CD4-positive, alpha-beta T cell (primary cell): ENCODE data around the gene CEBPE. TPM values are rescaled to one million over a fixed set of nuclear protein-coding genes. Genes with fewer than 3 reads are reported as not detected.

Source experiments
- ATAC-seq: fragments of 200-7000 bp; cut with Tn5 transposase; one replicate; pipeline ENCODE4 v1.10.0; 2022; ENCODE audit warnings: mild to moderate bottlenecking; ENCODE audit not compliant: poor library complexity
- CTCF ChIA-PET: fragments of 350-600 bp; sonication (Branson Sonifier 250); formaldehyde crosslinking; loops from one replicate; lab custom pipeline; 2021; ENCODE audit warnings: antibody characterized with exemption, inconsistent platforms; lab: Charles Lee
- POLR2A ChIA-PET: fragments of 350-600 bp; sonication (Branson Sonifier 250); formaldehyde crosslinking; loops from one replicate; lab custom pipeline; 2021; ENCODE audit warnings: antibody characterized with exemption, inconsistent platforms; lab: Charles Lee
- DNase-seq, 14 experiments: peaks; one replicate each; pipeline ENCODE4 v3.0.0-alpha.2; 2013 to 2020; ENCODE audit warnings: mixed read lengths in 2 of 14
- H3K27ac ChIP-seq, 2 donors: one replicate each; pipeline versions ENCODE4 v1.5.1 to v1.7.0; 2013; ENCODE audit warnings: low read length in 2 of 2, low read depth in 1 of 2, mild to moderate bottlenecking in 1 of 2
- H3K27me3 ChIP-seq, 2 experiments: 1 replicate in 1 of 2; 2 replicates in 1 of 2; pipeline versions ENCODE4 v1.6.1 to v1.7.0; 2013; ENCODE audit warnings: low read length in 2 of 2, control low read depth in 1 of 2, mild to moderate bottlenecking in 1 of 2, moderate library complexity in 1 of 2; ENCODE audit not compliant: insufficient read depth in 2 of 2, control insufficient read depth in 1 of 2
- H3K36me3 ChIP-seq: one replicate; pipeline ENCODE4 v1.6.1; 2013; ENCODE audit warnings: low read length, control low read depth; ENCODE audit not compliant: insufficient read depth
- H3K4me1 ChIP-seq: one replicate; pipeline ENCODE4 v1.6.1; 2013; ENCODE audit warnings: low read length, control low read depth; ENCODE audit not compliant: insufficient read depth
- H3K4me3 ChIP-seq: one replicate; pipeline ENCODE4 v1.5.1; 2013; ENCODE audit warnings: mild to moderate bottlenecking, low read length, moderate library complexity
- H3K9me3 ChIP-seq, 2 experiments: 1 replicate in 1 of 2; 2 replicates in 1 of 2; pipeline versions ENCODE4 v1.6.1 to v1.7.0; 2013; ENCODE audit warnings: low read length in 2 of 2, mild to moderate bottlenecking in 2 of 2, control low read depth in 1 of 2, moderate library complexity in 1 of 2; ENCODE audit not compliant: control insufficient read depth in 1 of 2, insufficient read depth in 1 of 2
- H3K27ac Mint-ChIP-seq: one replicate; pipeline ENCODE4 v1.8.0; 2020; ENCODE audit warnings: mixed read lengths
- H3K27me3 Mint-ChIP-seq: one replicate; pipeline ENCODE4 v1.8.0; 2021; ENCODE audit warnings: mixed read lengths
- H3K36me3 Mint-ChIP-seq: one replicate; pipeline ENCODE4 v1.8.0; 2021; ENCODE audit warnings: low read depth, mixed read lengths
- H3K4me1 Mint-ChIP-seq: one replicate; pipeline ENCODE4 v1.8.0; 2021; ENCODE audit warnings: low read depth, mixed read lengths
- H3K4me3 Mint-ChIP-seq: one replicate; pipeline ENCODE4 v1.8.0; 2020; ENCODE audit warnings: mild to moderate bottlenecking, mixed read lengths
- H3K9me3 Mint-ChIP-seq: one replicate; pipeline ENCODE4 v1.8.0; 2020; ENCODE audit warnings: mixed read lengths
- CTCF ChIP-seq: fragments of 200-600 bp; IDR thresholded peaks from one replicate; pipeline ENCODE4 v1.8.0; 2022; ENCODE audit warnings: antibody characterized with exemption, mild to moderate bottlenecking
- intact Hi-C, 2 experiments: fragments of 100-400 bp; cut with DNase I in 1 of 2; cut with micrococcal nuclease in 1 of 2; formaldehyde crosslinking; loops; one replicate each; pipeline versions ENCODE4 v1.15.1 to v1.9.0; 2023 to 2025; cut with DNase I, micrococcal nuclease
- total RNA-seq, 174 experiments: library from RNA in 2 of 174; stranded (reverse) in 2 of 174; gene quantifications; one replicate each; pipeline ENCODE4 v1.2.3 and lab custom pipeline; 2021 to 2026

The CEBPE gene
- total RNA-seq, 2 experiments from 2014 or later, result not detected

- no peak for TF ChIP-seq CTCF
- Mint-ChIP-seq H3K36me3 (no peaks in the 10 kb centered on the region), H3K4me3 (no peak overlapping the region), H3K27me3 (peaks cover under 1% of the 10 kb centered on the region), H3K27ac (no peak overlapping the region), H3K4me1 (no peaks in the 10 kb centered on the region), H3K9me3 (no peaks in the 10 kb centered on the region)
- DNase-seq, result no peak
- ATAC-seq, result no peak
- CTCF ChIA-PET, result no interaction called here
- Histone ChIP-seq H3K27ac (no peak overlapping the region), H3K9me3 (no peaks in the 10 kb centered on the region), H3K36me3 (no peaks in the 10 kb centered on the region), H3K27me3 (no peaks in the 10 kb centered on the region), H3K4me1 (no peaks in the 10 kb centered on the region), H3K4me3 (no peak overlapping the region)
- intact Hi-C loops, result no loop called here
- POLR2A ChIA-PET, result no interaction called here
Measured at GRCh38 chr14:23136566-23137133, 17.6 kb upstream of the CEBPE start.

DNA sequence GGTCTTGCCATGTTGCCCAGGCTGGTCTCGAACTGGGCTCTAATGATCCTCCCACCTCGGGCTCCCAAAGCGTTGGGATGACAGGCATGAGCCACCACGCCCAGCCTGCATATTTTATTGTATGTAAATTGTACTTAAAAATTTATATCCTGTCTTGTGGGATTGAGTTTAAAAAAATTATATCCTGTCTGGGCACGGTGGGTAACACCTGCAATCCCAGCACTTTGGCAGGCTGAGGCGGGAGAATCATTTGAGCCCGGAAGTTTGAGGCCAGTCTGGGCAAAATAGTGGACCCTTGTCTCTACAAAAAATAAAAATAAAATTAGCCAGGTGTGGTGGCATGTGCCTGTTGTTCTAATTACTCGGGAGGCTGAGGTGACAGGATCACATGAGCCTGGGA is 13.9 kb upstream of the CEBPE start:
- POLR2A ChIA-PET, result no interaction called here
- no peak for ATAC-seq
- TF ChIP-seq CTCF, result no peak

DNA sequence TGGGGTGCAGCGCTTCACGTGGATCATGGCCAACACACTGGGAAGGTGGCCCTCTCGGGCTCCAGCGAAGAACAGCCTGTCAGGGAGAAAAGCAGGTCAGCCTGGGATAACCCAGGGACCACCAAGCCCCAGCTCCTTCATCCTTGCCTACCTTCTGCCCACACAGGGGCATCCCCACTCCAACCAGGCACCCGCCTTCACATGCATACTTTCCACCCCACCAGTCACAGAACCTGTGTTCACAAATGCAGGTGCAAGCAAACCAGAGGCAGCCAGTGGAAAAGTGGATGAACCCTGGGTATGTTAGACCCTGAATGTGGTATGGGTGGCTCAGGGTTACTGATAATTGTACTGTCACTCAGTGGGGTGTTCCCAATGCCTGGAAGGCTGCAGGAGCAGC is 12.4 kb upstream of the CEBPE start:
- no peaks in the 10 kb centered on the region for H3K36me3 Mint-ChIP-seq
- no peak overlapping the region for H3K27ac Mint-ChIP-seq
- DNase-seq (no peak), ATAC-seq (no peak)
- H3K4me3 Mint-ChIP-seq, result no peak overlapping the region
- Histone ChIP-seq H3K4me1 (peaks cover 2% of the 10 kb centered on the region), H3K27ac (no peak overlapping the region), H3K9me3 (no peaks in the 10 kb centered on the region), H3K36me3 (no peaks in the 10 kb centered on the region), H3K27me3 (no peaks in the 10 kb centered on the region), H3K4me3 (no peak overlapping the region)
- H3K27me3 Mint-ChIP-seq, result no peaks in the 10 kb centered on the region
- CTCF ChIA-PET, result no interaction called here
- no peaks in the 10 kb centered on the region for H3K9me3 Mint-ChIP-seq
- intact Hi-C loops, result no loop called here
- no peak for TF ChIP-seq CTCF
- POLR2A ChIA-PET, result no interaction called here
- peaks cover 4% of the 10 kb centered on the region for H3K4me1 Mint-ChIP-seq

More for the DNA sequence above, 13.9 kb upstream of the CEBPE start:
- H3K4me1 ChIP-seq, result peaks cover 2% of the 10 kb centered on the region
- intact Hi-C loops, result no loop called here
- CTCF ChIA-PET, result no interaction called here
- Mint-ChIP-seq H3K27me3 (no peaks in the 10 kb centered on the region), H3K4me1 (peaks cover 4% of the 10 kb centered on the region), H3K4me3 (no peak overlapping the region), H3K9me3 (no peaks in the 10 kb centered on the region), H3K36me3 (no peaks in the 10 kb centered on the region), H3K27ac (no peak overlapping the region)
- H3K4me3 ChIP-seq, result no peak overlapping the region
- H3K36me3 ChIP-seq, result no peaks in the 10 kb centered on the region
- no peak for DNase-seq
- no peaks in the 10 kb centered on the region for H3K9me3 ChIP-seq
- no peak overlapping the region for H3K27ac ChIP-seq
- H3K27me3 ChIP-seq, result no peaks in the 10 kb centered on the region
